Activated T-cell treated with anti-CD3 and anti-CD28 coated beads for 1 hour (primary cell): ENCODE results near the gene CCDC137.
"Not testable (repeated sequence)": the region's sequence is repeated elsewhere in the genome, so short reads cannot be mapped to it uniquely, and the experiment has no call there.

ENCODE experiments used
- DNase-seq: peaks from one replicate; pipeline ENCODE4 v3.0.0-alpha.2; 2020; ENCODE audit warnings: low read depth

The CCDC137 gene

DNA sequence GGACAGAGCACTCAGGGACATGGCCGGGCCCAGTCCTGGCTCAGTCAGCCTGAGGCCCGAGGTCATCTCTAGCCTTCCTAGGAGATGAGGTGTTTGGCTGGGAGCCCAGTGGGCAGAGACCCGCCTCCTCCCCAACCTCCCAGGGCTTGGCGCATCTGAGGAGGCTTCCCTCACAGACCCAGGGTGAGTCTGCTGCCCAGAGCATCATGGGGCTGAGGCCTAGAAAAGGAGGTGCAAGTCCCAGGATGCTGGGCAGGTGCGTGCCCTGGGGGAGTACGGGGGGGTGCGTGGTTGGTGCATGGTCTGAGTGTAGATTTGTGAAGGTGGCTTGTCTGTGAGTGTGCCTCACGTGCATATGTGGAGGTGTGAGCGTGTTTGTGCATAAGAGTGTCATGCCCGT lies 14.8 kb upstream of the CCDC137 start:
- no peak for DNase-seq

DNA sequence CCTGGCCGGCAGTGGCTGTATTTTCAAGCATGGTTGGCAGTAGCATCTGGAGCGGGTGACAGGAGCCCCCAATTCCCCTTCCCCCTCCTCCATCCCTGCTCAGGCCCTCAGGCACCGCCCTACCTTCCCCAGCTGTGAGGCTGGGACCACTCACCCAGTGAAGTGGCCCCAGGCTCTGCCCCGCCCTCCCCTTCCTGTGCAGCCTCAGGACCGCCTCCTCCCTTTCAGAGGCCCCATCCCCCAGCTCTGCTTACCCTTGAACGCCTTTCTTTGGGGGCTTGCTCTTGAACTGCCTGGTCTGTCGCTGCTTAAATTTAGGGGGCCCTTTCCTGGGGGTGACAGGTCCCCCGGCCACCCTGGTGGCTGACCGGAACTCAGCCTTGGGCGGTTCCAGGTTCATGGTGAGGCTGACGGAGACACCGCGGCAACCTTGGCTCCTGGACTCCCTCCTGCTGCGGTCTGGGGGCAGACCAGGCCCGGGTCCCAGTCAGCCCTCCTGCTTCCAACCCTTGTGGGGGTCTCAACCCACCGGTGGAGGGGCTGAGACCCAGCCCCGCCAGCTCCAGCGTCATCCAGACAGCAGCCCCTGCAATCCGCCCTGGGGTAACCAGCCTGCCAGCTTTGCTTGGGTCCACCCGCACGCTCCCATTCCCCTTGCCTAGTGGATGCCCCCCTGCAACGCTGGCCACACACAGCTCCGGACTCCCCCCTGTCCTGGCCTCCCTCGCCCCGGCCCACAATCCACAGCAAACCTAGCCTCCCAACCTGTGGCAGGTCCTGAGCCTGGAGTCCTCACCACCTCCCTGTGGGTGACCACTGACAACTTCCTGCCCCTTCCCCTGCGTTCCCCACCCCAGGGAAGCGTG lies 13.4 kb upstream of the CCDC137 start:
- DNase-seq = no peak

DNA sequence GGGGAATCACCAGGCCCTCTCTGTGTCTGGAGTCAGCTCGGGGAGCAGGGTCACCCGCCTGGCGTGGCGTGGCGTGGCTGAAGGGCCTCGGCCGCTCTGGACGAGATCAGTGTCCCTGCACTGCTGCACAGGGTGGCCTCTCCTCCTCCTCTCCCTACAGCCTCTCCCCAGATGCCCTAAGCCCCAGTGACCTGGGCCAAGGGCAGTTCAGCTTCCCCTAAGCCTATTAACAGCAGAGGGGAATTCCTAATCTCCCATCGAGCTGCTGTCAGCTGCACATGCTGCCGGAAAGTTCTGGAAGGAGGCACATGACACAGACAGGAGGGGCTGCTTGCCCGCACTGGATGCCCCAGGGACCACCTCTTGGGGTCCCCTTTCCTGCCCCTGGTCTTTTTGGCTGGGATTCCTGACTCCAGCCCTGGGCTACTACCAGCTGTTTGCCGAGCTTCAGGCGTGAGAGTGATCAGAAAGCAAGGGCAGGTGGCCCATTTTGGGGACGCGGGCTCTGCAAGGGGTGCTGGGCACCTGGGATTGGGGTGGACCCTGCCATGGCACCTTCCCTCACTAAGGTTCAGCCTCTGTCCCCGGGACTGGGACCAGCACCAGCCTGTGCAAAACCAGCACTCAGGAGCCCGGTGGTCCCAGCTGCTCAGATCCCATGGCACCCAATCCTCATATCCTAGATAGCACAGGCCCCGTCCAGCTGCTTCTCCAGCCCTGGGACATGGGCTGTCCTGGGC lies 11.0 kb upstream of the CCDC137 start:
- DNase-seq = no peak

DNA sequence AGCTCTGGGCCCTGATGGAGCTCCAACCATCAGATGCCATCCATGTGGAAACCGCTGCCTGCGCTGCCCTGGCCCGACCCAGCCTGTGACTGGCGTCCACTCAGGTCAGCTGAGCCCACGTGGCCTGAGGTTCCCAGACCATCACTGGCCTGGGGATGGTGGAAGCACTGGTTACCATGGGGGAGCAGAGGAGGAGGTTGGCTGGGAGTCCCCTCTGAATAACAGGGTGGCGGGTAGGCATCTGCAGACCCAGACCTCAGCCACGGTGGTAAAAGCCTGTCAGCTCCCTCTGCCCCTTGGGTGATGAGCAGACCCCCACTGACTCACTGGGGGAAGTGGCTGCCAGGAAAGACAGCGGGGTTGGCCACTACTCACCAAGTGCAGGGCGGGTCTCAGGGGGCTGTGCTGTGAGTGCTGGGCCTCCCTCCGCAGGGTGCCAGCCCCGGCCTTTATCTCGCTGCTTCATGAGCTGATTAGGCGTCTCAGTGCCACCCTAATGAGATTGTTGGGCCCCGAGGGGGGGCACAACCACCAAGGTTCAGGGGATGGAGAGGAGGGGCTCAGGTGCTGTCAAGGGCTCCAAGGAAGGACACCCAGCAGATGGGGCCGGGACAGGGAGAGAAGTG lies 10.3 kb upstream of the CCDC137 start, which contains the start of gene PDE6G:
PDE6G (minus strand) TSS at position 425 of the 626 bp plus-strand sequence. CDS start 3,237 bp downstream, outside the sequence.
- no peak for DNase-seq

DNA sequence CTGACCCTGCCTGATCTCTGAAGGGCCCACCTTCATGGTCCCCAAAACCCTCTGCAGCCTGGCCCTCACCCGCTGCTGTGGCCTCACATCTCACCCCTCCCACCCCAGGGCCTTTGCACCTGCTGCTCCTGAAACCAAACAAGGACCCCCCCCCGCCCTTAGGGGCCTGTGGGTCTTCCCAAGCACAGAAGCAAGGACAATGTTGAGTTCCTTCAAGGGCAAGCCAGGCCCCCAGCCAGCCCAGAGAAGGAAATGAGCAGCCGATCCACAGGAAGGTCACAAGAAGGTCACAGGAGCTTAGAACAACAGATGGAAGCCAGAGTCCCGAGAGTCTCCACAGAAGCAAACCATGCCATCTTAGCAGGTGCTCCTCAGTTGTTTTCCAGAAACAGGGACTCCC lies 9.7 kb upstream of the CCDC137 start:
- no peak for DNase-seq

DNA sequence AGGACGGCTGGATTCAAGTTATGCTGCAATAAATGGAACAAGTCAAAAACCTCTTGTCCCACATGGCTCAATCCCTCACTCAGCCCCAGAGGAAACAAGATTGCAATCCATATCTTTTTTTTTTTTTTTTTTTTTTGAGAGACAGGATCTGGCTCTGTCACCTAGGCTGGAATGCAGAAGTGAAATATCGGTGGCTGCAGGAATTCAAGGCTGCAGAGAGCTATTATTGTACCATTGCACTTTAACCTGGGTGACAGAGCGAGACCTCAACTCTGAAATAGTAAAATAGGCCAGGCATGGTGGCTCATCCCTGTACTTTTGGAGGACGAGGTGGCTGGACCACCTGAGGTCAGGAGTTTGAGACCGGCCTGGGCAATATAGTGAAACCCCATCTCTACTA lies 7.5 kb upstream of the CCDC137 start:
- DNase-seq = no peak

DNA sequence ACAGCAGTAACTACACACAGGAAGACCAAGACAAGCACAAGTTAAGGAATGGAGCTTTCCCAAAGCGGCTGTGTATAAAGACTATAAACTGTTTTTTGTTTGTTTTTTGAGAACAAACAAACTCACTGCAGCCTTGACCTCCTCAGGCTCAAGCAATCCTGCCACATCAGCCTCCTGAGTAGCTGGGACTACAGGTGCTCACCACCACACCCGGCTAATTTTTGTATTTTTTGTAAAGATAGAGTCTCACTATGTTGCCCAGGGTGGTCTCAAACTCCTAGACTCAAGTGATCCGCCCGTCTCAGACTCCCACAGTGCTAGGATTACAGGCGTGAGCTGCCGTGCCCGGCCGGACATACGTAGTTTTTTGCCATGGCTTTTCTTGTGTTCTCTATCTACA lies 6.1 kb upstream of the CCDC137 start:
- DNase-seq = no peak

DNA sequence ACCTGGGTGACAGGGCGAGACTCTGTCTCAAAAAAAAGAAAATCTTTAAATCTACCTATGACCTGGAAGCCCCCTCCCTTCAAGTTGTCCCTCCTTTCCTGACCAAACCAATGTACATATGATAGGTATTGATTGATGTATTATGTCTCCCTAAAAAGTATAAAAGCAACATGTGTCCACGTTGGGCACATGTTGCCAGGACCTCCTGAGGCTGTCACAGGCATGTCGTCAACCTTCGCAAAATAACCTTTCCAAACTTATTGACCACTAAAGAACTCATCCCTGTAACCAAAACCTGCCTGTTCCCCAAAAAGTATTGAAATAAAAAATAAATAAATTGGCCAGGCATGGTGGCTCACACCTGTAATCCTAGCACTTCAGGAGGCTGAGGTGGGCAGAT lies 4.5 kb upstream of the CCDC137 start:
- DNase-seq = no peak

DNA sequence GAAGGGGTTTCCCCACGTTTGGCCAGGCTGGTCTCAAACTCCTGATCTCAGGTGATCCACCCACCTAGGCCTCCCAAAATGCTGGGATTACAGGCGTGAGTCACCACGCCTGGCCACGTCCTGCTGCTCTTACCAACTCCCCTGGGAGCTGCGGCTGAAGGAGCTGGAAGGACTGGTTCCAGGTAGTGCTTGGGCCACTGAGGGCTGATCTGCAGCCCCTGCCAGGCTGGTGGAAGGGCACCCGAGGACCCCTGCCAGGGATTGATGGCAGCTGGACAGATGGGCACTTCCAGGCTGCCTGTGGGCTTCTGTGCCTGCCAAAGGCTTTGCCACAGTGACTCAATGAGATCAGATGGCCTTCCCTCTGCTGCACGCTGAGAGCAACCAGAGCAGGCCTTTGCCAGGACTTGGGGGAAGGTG lies 2.5 kb upstream of the CCDC137 start:
- no peak for DNase-seq

DNA sequence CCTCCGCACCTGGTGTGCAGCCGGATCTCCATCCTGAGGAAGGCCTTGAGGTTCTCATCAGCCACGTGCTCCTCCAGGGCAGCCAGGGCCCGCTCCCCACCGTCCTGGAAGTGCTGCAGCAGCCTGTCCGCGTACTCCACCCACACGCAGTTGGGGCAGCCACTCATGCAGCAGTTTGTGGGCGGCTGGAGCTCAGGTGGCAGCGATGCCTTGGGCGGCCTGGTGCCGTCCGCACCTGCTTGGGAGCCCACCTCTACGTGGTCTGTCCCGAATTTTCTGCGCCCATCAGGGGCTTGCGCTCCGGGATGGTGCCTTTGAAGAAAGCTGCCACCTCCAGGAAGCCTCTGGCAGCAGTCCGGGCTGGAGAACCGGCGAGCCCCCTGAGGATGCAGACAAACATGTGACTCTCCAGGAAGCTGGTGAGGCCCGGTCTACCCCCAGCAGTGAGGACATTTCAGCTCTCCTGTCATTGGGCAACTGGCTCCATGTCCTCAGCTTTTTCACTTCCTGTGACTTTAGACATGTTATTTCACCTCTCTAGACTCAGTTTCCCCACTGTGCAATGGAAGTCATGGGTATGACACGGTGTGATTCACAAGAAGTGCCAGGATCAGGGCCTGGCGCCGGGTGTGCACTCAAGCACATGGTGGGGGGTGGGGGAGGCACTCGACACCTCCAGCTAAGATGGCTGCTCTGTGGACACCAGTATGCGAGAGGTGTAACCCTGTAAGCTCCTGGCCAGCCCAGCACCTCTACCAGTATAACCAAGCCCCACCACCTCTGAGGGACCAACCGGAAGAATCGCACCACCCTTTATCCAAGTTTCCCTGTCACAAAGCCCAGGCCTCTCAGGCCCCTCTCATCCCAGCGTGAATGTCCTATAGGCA lies 1.1 kb upstream of the CCDC137 start:
- no peak for DNase-seq

DNA sequence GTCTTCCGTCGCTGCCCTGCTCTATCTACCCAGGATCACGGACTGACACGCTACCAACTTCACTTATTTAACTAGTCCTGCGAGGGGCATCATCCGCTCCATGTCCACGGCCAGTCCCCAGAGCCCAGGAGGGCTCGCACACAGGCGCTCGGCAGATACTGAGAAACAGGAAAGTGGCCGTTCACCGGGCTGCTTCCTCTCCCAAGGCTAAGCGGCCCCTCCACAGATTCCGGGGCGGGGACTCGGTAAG lies 520 bp upstream of the CCDC137 start:
- DNase-seq = no peak

DNA sequence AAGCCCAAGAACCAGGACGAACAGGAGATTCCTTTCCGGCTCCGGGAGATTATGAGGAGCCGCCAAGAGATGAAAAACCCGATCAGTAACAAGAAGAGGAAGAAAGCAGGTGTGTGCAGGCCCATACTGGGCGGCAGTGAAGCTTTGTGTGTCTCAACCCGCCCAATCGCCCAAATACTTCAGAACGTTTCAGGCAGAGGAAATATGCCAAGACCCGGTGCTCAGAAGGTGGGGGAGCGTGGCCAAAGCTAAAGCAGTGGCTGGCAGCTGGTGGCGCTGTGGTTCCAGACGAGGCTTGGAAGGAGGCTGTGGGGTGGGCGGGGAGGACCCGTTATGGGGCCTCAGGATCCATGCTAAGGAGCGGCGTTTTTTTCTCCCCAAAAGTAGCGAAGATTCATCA lies 1.2 kb downstream of the CCDC137 start:
- no peak for DNase-seq

DNA sequence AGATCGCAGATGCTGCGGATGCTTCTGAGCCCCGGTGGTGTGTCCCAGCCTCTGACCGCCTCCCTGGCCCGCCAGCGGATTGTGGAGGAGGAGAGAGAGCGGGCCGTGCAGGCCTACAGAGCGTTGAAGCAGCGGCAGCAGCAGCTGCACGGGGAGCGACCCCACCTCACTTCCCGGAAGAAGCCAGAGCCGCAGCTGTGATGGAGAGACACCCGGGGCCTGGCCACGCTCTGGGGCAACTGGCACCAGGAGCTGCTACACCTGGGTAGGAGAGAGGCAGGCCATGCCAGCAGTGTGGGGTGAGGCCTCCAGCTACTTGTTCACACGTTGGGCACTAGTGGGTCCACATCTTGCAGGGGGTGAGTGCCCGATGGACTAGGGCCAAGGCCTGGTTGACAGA lies 6.0 kb downstream of the CCDC137 start:
- no peak for DNase-seq

DNA sequence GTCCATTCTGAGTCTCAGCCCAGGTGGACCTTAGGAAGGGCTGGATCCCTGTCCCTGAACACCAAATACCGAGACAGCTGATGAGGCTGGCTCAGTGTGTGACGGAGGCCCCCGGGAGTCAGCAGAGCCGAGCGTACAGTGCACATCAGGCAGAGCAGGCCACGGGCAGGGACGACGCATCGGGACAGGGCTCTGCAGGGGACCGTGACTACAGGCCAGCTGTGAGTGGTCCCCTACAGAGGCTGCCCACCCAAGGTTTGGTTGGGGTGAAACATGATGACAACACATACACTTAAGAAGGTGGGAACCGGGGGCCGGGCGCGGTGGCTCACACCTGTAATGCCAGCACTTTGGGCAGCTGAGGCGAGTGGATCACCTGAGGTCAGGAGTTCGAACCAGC lies 6.4 kb downstream of the CCDC137 start:
- no peak for DNase-seq

DNA sequence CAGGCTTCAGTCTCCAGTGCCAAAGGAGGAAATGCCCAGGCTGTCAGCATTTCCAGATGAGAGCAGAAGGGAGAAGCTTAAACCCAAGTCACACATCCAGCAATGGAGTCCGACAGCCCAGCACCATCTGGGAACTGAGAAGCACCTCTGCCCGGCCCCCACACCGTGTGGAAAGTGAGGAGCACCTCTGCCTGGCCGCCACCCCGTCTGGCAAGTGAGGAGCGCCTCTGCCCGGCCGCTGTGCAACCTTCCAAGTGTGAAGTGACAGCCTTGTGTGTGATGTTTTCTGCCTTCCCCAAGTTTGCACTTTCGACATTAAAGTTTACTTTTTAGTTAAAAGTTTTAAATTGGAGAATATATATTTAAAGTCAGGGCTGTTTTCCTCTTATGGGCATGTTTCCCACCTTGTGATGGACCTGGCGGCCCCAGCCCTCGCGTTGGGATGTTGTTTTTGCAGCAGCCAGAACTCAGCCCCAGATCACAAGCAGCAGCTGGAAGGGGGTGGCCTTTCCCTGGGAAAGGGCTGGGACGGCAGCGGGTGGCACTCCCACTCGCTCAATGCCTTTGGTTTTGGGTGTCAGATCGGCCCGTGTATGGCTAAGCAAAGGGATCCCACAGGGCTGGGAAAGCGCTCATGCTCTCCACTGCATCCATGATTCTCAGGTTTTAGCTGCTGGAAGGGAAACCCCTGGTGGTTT lies 7.2 kb downstream of the CCDC137 start:
- DNase-seq = no peak

DNA sequence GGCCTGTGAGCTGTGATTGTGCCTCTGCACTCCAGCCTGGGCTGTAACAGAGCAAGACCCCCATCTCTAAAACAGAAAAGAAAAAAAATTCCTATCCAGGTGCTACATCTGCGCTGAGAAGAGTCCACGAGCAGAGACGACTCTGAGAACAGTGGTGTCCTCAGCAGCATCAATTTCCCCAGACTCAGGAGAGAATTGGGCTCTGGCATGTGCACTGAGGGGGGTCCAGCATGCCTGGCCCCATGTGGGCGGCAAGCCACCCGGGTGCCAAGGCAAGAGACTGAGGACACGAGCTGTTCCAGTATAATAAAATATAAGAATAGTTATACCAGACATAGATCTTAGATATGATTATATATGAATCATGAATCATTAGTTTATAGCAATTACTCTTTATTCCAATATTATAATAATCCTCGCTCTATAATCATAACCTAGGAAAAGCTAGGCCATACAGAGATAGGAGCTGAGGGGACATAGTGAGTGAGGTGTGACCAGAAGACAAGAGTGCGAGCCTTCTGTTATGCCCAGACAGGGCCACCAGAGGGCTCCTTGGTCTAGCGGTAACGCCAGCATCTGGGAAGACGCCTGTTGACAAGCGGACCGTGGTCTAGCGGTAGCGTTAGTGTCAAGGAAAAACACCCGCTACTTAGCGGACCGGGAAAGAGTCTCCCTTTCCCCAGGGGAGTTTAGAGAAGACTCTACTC lies 9.1 kb downstream of the CCDC137 start:
- not testable (repeated sequence) for DNase-seq

DNA sequence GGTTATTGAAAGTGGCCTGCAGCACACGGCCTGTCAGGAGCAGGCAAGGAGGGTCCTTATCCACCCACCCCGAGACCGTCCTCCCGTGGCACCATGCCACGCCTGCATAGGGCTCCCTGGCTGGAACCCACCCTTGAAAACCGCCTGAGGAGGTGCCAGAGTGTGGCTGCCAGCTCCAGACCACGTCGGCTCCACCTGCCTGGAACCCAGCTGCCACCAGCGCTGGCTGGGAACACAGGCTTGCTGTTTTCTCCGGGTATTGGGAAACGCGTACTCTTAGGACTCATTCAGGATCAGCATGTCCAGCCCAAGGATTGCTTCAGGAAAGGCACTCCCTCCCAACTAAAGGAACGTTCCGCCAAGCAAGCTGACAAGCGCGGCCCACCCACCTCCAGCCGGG lies 10.4 kb downstream of the CCDC137 start:
- DNase-seq = no peak

DNA sequence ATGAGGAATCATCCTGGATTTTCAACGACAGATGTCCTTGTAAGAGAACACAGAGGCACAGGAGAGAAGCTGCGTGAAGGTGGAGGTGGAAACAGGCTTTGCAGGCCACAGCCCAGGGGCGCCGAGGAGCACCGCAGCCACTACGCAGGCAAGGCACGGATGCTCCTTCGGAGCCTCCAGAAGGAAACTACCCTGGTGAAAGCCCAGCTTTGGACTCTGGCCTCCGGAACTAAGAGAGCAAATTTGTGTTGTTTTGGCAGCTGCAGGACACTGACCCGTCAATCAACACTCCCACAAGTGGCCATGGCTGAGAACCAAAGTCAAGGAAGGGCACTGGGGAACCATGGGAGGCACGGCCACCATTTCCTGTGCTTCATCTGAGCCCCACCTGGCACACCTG lies 13.6 kb downstream of the CCDC137 start:
- DNase-seq = no peak

DNA sequence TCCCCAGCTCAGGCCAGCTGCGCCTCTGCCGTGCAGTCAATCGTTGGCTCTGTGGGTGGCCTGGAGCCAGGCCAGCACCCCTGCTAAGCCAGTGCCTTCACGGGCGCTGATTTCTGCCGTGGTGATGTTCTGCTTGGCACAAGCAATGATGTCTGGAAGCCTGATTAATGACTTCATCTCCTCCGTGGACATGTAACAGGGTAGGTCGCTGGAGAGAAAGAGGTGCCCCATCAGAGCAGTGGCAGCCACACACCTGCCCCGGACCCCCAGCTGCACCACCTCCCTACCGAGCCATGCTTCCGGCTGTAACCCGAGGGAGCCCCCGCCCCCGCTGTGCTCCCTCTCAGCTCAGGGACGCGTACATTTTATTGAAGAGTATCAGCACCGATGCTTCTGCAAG lies 15.1 kb downstream of the CCDC137 start:
- no peak for DNase-seq

DNA sequence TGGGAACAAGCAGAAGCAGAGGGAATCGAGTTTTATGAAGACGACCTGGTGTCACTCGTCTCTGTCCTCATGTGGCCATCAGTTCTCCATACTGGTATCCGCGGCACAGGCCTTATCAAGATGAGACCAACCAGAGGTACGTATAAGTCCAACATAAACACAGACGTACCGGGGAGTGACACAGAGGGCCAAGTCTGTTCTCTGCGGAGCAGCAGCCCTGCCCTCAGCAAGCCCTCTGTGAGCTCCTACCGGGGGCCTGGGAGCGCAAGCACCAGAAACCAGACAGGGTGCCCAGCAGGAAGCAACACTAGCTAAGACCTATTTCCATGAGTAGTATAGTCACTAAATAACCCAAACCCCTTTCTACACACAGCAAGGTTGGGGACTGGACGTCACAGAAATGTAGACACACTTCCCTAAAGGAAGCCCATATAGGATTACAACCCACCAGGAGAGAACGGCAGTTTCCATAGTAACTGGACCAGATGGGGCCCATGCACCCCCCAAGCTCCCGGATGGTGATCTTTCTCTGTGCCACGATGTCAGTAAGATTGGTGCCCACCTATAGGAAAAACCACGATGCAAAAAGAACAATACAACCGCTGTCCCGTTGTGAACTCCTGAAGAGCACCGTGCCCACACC lies 16.1 kb downstream of the CCDC137 start:
- DNase-seq = no peak

DNA sequence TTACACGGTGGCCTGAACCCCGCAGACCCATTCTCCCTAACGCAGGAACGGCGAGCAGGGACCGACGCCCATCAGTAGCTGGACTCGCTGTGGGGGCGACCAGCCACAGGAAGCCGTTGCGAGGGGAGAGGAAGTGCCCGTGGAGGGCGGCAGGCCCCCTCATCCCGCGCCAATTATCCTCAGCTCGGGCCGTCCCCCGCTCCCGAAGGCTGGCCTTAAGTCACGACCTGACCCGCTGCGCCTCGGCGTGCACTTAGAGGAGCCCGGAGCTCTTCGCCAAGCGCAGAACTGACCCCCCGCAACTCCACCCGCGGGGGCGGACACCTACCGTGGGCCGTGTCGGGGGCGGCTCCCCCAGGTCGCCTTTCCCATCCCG lies 16.7 kb downstream of the CCDC137 start:
- DNase-seq = no peak
